Esophagus muscularis mucosa (tissue), 4 donors: ENCODE measurements around the gene GPC5. TPM values are rescaled to one million over a fixed set of nuclear protein-coding genes. Genes with fewer than 3 reads are reported as not detected.

Experiments
- DNase-seq: peaks from one replicate; pipeline ENCODE4 v3.0.0-alpha.2; 2017; ENCODE audit errors: extremely low spot score
- H3K27ac ChIP-seq, 4 donors: fragments of 200-600 bp; sonication (generic); replicated peaks in 1 of 4; 1 replicate in 3 of 4; 2 replicates in 1 of 4; pipeline ENCODE4 v1.5.1; 2016 to 2019; ENCODE audit warnings: mild to moderate bottlenecking in 1 of 4
- H3K27me3 ChIP-seq, 4 donors: fragments of 200-600 bp; sonication (generic); one replicate each; pipeline versions ENCODE4 v1.5.1 to v1.6.0; 2016 to 2019
- H3K36me3 ChIP-seq, 4 donors: fragments of 200-600 bp; sonication (generic); one replicate each; pipeline ENCODE4 v1.5.1; 2016 to 2019
- H3K4me1 ChIP-seq, 4 donors: fragments of 200-600 bp; sonication (generic); one replicate each; pipeline ENCODE4 v1.5.1; 2016 to 2019
- H3K4me3 ChIP-seq, 4 donors: fragments of 200-600 bp; sonication (generic); 1 replicate in 2 of 4; 2 replicates in 2 of 4; pipeline ENCODE4 v1.5.1; 2016 to 2019; ENCODE audit warnings: mild to moderate bottlenecking in 4 of 4, moderate library complexity in 1 of 4
- H3K9me3 ChIP-seq, 4 donors: fragments of 200-600 bp; sonication (generic); 1 replicate in 3 of 4; 2 replicates in 1 of 4; pipeline ENCODE4 v1.5.1; 2016 to 2019
- EP300 ChIP-seq: sonication (generic); formaldehyde crosslinking; IDR thresholded peaks from one replicate; pipeline ENCODE4 v1.6.1; 2017; ENCODE audit warnings: antibody characterized with exemption
- POLR2A ChIP-seq: fragments of 450-650 bp; IDR thresholded peaks from one replicate; pipeline ENCODE4 v1.6.1; 2017; ENCODE audit warnings: antibody characterized with exemption, moderate library complexity, mild to moderate bottlenecking, low read depth
- POLR2AphosphoS5 ChIP-seq, 2 donors: sonication (generic); formaldehyde crosslinking; IDR thresholded peaks; one replicate each; pipeline ENCODE4 v1.6.1; 2017; ENCODE audit warnings: antibody characterized with exemption in 2 of 2
- WGBS: methylation state at CpG from one replicate; pipeline ENCODE4 v1.1.5; 2018; 5-methylcytosine and 5-hydroxymethylcytosine counted together
- intact Hi-C: fragments of 100-400 bp; cut with DNase I; formaldehyde crosslinking; loops from one replicate; pipeline ENCODE4 v1.15.1; 2023
- total RNA-seq, 4 donors: library from RNA; depleted of rRNA; stranded (reverse); fragments of >200 nt; gene quantifications; one replicate each; pipeline versions ENCODE4 v1.1.0 to v1.2.1, GENCODE V29; 2016
- TF ChIP-seq, protein P1 (sequence below), 3 experiments: fragments of 200-600 bp in 2 of 3; fragments of 450-650 bp in 1 of 3; sonication (generic) in 2 of 3; IDR thresholded peaks; one replicate each; pipeline ENCODE4 v1.5.1; 2017 to 2019; ENCODE audit warnings: antibody characterized with exemption in 3 of 3, mild to moderate bottlenecking in 2 of 3, moderate library complexity in 1 of 3

GPC5 gene
- total RNA-seq, 4 donors from 2014 or later: 0.13 to 0.42 (median 0.33) TPM; not detected in 1

DNA sequence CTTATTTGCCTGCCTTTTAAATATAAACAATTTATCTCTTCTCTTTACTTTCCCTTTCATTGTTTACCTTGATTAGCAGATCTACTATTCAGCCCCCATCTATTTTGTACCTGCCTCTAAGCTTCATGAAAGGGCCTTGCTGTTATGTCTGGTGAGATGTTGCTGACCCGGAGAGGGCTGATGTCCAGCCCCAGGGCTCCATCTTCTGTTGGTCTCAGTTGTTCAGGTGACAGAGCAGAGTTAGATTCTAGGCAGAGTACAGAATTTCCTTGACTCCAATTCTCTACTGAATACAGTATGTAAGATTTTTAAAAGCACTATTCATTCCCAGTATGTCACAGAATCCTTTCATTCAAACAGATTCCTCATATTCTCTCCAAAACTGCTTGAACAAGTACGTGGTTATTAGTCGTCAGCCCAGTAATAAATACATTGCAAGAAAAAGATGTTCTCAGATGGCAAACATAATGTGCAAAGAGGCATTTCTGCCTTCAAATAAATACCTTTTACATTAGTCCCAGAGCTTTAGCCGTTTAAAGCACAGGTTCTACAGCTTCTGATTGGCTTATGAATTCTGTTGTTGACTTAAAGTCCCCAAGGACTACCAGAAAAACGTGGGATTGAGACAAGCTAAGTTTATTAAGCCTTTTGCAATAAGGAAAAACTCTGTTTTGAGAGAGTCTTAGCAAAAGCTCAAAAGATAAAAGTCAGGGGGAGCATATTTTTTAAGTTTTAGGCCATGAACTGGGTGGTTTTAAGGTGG is 159.1 kb downstream of the GPC5 start:
- H3K4me1 ChIP-seq: no peaks in the 10 kb centered on the region
- no peak for TF ChIP-seq EP300
- TF ChIP-seq POLR2AphosphoS5 (IDR thresholded peaks at IDR 0.05): no peak
- TF ChIP-seq, protein P1, sequence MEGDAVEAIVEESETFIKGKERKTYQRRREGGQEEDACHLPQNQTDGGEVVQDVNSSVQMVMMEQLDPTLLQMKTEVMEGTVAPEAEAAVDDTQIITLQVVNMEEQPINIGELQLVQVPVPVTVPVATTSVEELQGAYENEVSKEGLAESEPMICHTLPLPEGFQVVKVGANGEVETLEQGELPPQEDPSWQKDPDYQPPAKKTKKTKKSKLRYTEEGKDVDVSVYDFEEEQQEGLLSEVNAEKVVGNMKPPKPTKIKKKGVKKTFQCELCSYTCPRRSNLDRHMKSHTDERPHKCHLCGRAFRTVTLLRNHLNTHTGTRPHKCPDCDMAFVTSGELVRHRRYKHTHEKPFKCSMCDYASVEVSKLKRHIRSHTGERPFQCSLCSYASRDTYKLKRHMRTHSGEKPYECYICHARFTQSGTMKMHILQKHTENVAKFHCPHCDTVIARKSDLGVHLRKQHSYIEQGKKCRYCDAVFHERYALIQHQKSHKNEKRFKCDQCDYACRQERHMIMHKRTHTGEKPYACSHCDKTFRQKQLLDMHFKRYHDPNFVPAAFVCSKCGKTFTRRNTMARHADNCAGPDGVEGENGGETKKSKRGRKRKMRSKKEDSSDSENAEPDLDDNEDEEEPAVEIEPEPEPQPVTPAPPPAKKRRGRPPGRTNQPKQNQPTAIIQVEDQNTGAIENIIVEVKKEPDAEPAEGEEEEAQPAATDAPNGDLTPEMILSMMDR (IDR thresholded peaks at IDR 0.05): no peak
- no peak for TF ChIP-seq POLR2A
- peaks cover 0 to 8% (median 0%) of the 10 kb centered on the region in 4 donors for H3K9me3 ChIP-seq
- no peaks in the 10 kb centered on the region for H3K36me3 ChIP-seq
- H3K4me3 ChIP-seq: no peak overlapping the region
- no peak overlapping the region for H3K27ac ChIP-seq
- no peaks in the 10 kb centered on the region for H3K27me3 ChIP-seq
- WGBS: 61% methylated on average over 5 of the region's 5 CpGs
- no peak for DNase-seq
- intact Hi-C loops: no loop called here

DNA sequence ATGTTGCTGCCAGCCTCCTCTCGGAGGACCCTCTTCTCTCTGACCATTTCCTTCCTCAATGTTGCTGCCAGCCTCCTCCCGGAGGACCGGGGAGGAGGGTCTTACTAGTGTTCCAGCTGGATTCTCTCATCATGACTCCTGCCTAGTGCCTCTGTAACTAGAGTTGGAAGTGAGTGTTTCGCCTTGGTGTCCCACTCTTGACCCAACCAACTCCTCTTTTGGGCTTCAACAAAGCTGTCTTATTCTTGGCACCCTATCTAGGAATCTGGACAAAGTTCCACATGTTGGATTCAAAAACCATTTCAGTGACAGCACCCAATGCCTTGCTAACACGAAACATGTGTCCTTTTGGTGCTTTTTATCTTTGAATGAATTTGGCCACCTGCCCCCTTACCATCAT is 165.4 kb downstream of the GPC5 start:
- no peak for DNase-seq
- Histone ChIP-seq H3K9me3 (no peaks in the 10 kb centered on the region), H3K4me3 (no peak overlapping the region), H3K27me3 (peaks cover 0 to 4% (median 0%) of the 10 kb centered on the region in 4 donors), H3K36me3 (no peaks in the 10 kb centered on the region), H3K27ac (no peak overlapping the region), H3K4me1 (no peaks in the 10 kb centered on the region)
- TF ChIP-seq EP300: no peak
- TF ChIP-seq, protein P1 (IDR thresholded peaks at IDR 0.05): no peak
- no peak for TF ChIP-seq POLR2AphosphoS5 (IDR thresholded peaks at IDR 0.05)
- no peak for TF ChIP-seq POLR2A
- WGBS: 59% methylated on average over 5 of the region's 5 CpGs
- intact Hi-C loops: no loop called here

DNA sequence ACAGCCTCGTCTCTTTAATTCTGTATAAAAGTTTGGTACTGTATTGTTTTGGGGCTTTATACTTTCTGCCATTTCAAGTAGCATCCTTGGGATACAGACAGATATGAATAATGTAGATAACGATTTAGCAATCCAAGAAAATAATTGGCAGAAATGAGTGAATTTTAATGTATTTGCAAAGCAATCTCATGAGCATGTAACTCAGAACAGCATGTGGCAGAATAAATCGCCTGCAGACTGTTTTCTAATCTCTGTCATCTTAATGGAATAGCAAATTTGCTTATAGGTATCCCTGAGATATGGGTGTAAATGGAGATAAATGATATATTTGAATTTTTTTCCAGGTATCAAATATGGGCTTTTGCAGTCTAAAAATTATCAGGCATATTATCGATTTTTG is 166.0 kb downstream of the GPC5 start:
- Histone ChIP-seq H3K9me3 (no peaks in the 10 kb centered on the region), H3K36me3 (no peaks in the 10 kb centered on the region), H3K27me3 (peaks cover 0 to 4% (median 0%) of the 10 kb centered on the region in 4 donors), H3K27ac (no peak overlapping the region), H3K4me1 (no peaks in the 10 kb centered on the region), H3K4me3 (no peak overlapping the region)
- intact Hi-C loops: no loop called here
- no peak for TF ChIP-seq POLR2AphosphoS5 (IDR thresholded peaks at IDR 0.05)
- TF ChIP-seq, protein P1 (IDR thresholded peaks at IDR 0.05): no peak
- TF ChIP-seq POLR2A: no peak
- no peak for TF ChIP-seq EP300
- no peak for DNase-seq
- 78% methylated on average over 4 of the region's 4 CpGs for WGBS

DNA sequence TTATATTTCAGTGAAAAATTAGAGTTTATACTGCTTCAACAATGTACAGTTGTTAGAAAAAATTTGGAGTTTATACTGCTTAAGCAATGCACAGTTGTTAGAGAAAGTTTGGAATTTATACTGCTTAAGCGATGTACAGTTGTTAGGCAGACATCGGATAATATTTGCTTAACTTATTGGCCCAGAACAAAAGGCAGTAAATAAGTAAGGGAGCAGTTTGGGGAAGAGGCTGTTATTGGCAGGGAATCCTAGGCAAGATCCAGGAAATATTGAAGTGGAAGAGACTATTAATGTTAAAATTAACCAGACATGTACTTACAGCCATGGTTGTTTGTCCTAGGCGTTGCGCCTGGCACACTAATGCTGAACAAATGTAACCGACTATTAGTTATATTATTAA is 166.9 kb downstream of the GPC5 start:
- H3K36me3 ChIP-seq: no peaks in the 10 kb centered on the region
- DNase-seq: no peak
- intact Hi-C loops: no loop called here
- no peak overlapping the region for H3K4me3 ChIP-seq
- H3K27me3 ChIP-seq: peaks cover 0 to 4% (median 0%) of the 10 kb centered on the region in 4 donors
- no peaks in the 10 kb centered on the region for H3K4me1 ChIP-seq
- H3K27ac ChIP-seq: no peak overlapping the region
- no peaks in the 10 kb centered on the region for H3K9me3 ChIP-seq
- TF ChIP-seq POLR2AphosphoS5 (IDR thresholded peaks at IDR 0.05): no peak
- TF ChIP-seq, protein P1 (IDR thresholded peaks at IDR 0.05): no peak
- TF ChIP-seq POLR2A: no peak
- TF ChIP-seq EP300: no peak
- WGBS: 74% methylated on average over 5 of the region's 5 CpGs
